ENCODE measurements around the gene FCF1.
"Not testable (repeated sequence)": the region's sequence is repeated elsewhere in the genome, so short reads cannot be mapped to it uniquely, and the experiment has no call there.

Gene FCF1

DNA sequence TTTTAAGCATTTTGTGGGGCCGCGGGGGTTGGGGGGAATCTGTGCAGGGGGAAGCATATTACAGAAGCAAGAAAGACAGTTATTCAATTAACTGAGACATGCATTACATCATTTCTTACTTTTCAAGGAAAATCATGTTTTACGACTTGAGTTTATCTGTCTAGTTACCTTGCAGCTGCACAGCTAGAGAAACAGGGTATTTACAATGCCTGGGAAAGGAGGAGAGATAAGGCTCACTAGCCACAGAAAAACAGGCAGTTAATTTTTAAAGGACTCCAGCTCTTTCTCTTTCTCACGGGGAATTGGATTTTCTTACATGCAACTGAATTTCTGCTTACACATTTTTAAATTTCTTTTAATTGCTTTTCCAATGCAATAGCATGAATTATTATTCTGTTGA is 22.2 kb downstream of the FCF1 start:
- DNase-seq (ENCODE audit: low read depth), result no peak
- TF ChIP-seq, protein P1, sequence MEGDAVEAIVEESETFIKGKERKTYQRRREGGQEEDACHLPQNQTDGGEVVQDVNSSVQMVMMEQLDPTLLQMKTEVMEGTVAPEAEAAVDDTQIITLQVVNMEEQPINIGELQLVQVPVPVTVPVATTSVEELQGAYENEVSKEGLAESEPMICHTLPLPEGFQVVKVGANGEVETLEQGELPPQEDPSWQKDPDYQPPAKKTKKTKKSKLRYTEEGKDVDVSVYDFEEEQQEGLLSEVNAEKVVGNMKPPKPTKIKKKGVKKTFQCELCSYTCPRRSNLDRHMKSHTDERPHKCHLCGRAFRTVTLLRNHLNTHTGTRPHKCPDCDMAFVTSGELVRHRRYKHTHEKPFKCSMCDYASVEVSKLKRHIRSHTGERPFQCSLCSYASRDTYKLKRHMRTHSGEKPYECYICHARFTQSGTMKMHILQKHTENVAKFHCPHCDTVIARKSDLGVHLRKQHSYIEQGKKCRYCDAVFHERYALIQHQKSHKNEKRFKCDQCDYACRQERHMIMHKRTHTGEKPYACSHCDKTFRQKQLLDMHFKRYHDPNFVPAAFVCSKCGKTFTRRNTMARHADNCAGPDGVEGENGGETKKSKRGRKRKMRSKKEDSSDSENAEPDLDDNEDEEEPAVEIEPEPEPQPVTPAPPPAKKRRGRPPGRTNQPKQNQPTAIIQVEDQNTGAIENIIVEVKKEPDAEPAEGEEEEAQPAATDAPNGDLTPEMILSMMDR (IDR thresholded peaks at IDR 0.05; ENCODE audit: low read depth, low read length, missing control alignments), result no peak
- no peak overlapping the region for H3K4me3 ChIP-seq (ENCODE audit: low read depth, low read length)

DNA sequence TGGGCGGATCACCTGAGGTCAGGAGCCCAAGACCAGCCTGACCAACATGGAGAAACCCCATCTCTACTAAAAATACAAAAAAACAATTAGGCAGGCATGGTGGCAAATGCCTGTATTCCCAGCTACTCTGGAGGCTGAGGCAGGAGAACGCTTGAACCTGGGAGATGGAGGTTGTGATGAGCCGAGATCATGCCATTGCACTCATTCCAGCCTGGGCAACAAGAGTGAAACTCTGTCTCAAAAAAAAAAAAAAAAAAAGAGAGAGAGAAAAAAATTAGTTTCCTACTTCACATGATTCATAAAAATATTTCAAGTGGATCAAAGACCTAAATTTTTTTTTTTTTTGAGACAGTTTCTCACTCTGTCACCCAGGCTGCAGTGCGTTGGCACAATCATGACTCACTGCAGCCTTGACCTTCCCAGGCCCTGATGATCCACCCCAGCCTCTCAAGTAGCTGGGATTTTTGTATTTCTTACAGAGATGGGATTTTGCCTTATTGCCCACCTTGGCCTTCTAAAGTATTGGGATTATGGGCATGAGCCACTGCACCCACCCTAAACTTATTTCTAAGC is 24.9 kb downstream of the FCF1 start:
- no peak overlapping the region for H3K4me3 ChIP-seq (ENCODE audit: low read depth, low read length)
- DNase-seq (ENCODE audit: low read depth), result no peak
- TF ChIP-seq, protein P1 (IDR thresholded peaks at IDR 0.05; ENCODE audit: low read depth, low read length, missing control alignments), result no peak

DNA sequence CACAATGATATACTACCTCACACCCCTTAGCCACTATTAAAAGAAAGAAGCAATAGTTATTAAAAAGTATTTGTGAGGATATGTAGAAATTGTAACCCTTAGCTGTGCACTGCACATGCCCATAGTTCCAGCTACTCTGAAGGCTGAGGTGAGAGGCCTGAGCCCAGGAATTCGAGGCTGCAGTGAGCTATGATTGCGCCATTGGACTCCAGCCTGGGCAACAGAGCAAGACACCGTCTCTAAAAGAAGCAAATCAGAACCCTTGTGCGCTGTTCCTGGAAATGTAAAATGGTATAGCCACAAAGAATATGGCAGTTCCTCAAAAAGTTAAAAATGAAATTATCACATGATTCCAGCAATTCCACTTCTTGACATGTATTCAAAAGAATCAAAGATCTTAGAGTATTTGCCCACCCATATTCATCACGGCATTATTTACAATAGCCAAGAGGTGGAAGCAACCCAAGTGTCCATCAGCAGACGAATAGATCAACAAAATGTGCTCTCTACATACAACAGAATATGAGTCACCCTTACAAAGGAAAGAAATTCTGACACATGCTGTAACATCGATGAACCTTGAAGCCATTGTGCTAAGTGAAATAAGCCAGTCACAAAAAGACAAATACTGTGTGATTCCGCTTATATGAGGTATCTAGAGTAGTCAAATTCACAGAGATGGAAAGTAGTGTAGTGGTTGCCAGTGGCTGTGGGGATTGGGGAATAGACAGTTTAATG is 26.5 kb downstream of the FCF1 start:
- DNase-seq (ENCODE audit: low read depth), result no peak
- H3K4me3 ChIP-seq (ENCODE audit: low read depth, low read length), result no peak overlapping the region
- TF ChIP-seq, protein P1 (IDR thresholded peaks at IDR 0.05; ENCODE audit: low read depth, low read length, missing control alignments), result no peak

DNA sequence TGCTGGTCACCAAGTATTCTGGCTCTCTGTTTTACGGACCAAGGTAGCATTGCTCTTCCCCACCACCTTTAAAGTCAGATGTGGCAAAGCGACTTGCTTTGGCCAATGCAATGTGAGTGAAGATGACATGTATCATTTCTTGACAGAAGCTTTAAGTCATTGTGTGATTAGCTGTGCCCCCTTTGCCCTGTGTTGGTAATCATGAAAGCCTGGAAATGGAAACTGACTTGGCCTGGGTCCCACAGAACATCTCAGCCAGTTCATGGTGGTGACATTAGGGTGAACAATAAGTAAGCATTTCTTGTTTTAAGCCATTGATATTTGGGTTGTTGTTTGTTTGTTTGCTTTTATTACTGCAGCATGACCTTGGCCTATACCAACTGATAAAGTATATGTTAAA is 34.3 kb downstream of the FCF1 start:
- TF ChIP-seq, protein P1 (IDR thresholded peaks at IDR 0.05; ENCODE audit: low read depth, low read length, missing control alignments), result no peak

DNA sequence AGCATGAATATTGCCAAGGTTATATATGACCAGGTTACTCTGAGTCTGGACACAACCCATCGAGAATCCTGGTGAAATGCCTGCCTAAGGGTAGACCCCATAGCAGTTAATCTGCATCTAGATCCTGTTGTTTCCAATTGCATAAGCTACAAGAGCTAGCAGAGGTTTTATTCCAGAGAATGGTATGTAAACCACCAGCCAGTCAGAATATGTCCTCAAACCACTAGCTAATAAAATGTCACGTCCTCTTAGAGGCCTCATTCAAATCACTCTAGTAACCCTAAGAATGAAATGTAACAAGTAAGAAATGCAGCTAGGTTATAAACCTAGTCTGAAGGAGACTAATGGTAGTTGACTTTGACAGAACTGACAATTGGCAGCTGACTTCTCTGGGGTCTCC is 41.2 kb downstream of the FCF1 start:
- TF ChIP-seq, protein P1 (IDR thresholded peaks at IDR 0.05; ENCODE audit: low read depth, low read length, missing control alignments), result no peak
- DNase-seq (ENCODE audit: low read depth), result no peak
- no peak overlapping the region for H3K4me3 ChIP-seq (ENCODE audit: low read depth, low read length)

More for the DNA sequence above, 34.3 kb downstream of the FCF1 start:
- no peak for DNase-seq (ENCODE audit: low read depth)
- H3K4me3 ChIP-seq (ENCODE audit: low read depth, low read length), result no peak overlapping the region

DNA sequence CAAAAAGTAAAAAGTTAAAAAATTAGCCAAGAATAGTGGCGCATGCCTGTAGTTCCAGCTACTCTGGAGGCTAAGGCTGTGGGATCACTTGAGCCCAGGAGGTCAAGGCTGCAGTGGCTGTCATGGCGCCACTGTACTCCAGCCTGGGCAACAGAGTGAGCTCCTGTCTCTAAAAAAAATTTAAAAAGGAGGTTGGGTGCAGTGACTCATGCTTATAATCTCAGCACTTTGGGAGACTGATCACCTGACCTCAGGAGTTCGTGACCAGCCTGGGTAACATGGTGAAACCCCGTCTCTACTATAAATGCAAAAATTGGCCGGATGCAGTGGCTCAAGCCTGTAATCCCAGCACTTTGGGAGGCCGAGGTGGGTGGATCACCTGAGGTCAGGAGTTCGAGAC is 42.0 kb downstream of the FCF1 start:
- TF ChIP-seq, protein P1 (IDR thresholded peaks at IDR 0.05; ENCODE audit: low read depth, low read length, missing control alignments), result no peak
- no peak for DNase-seq (ENCODE audit: low read depth)
- no peak overlapping the region for H3K4me3 ChIP-seq (ENCODE audit: low read depth, low read length)

DNA sequence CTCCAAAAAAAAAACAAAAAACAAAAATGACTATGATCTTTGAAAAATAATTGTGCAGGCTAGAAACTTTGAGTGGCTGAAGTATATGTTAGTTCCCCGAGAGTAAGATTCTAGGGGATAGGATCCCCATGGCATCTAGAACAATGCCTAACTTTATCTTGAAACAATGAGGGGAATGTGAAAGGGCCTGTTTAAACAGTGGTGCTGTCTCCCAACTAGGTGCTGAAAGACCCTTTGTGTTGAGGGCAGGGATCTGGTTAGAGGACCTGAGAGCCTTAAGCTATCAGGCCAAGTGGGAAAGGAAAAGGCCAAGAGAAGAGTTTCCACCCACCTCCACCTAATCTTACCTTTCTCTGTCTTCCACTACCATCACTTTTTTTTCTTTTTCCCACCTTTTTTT is 43.4 kb downstream of the FCF1 start:
- DNase-seq (ENCODE audit: low read depth), result no peak
- TF ChIP-seq, protein P1 (IDR thresholded peaks at IDR 0.05; ENCODE audit: low read depth, low read length, missing control alignments), result no peak
- no peak overlapping the region for H3K4me3 ChIP-seq (ENCODE audit: low read depth, low read length)

DNA sequence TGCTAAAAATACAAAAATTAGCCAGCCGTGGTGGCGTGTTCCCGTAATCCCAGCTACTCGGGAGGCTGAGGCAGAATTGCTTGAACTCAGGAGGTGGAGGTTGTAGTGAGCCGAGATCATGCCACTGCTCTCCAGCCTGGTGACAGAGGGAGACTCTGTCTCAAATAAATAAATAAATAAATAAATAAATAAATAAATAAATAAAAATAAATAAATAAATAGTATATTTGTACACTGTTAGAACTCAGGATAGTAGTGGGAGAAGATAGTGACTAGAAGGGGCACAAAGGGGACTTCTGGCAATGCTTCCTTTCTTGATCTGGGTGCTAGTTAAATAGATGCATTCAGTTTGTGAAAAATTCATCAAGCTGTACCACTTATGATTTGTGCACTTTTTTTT is 45.6 kb downstream of the FCF1 start:
- DNase-seq (ENCODE audit: low read depth); H3K4me3 ChIP-seq (ENCODE audit: low read depth, low read length): not testable (repeated sequence)

Measured in GM12864 (cell line).